NCI-H1417 treated with DMSO at 0.1 percent for 48 hours (cell line): ENCODE measurements around the gene SLC35F5.
"Not testable (repeated sequence)": the region's sequence is repeated elsewhere in the genome, so short reads cannot be mapped to it uniquely, and the experiment has no call there.

Experiments
- DNase-seq: peaks from one replicate; lab custom pipeline; 2025; lab: John Stamatoyannopoulos, UW

The SLC35F5 gene

DNA sequence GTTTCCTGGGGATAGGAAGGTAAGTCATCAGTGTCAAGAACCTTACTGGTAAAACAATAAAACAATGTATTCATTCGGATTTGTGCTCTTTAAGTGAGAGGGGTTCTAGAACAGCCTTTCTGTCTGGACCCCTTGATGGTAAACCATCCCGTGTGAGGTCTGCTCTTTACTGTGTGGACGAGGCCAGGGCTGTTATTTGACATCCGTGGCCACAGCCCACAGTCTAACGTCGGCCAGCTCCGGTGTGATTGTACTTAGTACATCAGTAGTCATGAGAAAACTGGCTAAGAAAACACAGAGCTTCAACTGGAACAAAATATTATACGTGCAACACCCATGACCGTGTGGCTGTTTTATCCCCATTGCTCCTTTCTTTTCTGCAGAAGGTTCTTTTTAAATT is 62.0 kb downstream of the SLC35F5 start:
- DNase-seq: no peak

DNA sequence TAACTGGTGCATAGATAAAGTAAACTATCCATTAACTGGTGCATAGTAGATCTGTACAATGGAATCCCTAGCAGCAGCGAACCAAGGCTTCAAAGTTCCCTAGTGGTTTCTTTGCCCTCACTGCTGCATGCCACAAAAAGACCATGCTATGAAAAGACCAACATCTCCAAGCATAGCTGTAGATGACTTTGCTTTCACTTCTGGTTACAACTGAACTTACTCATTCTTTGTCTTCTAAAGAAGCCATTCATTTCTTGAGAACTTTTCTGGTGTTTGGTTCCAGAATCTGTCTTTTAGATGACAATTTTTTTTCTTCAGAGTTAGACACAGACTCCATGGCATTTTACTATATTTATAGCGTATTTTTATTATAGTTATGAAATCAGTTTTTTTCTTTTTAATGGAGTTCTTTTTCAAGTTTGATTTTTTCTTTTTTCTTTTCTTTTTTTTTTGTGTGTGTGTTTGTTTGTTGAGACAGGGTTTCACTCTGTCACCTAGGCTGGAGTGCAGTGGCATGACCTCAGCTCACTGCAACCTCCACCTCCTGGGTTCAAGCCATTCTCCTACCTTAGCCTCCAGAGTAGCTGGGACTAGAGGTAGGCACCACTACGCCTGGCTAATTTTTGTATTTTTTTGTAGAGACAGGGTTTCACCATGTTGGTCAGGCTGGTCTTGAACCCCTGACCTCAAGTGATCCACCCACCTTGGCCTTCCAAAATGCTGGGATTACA is 63.6 kb downstream of the SLC35F5 start:
- no peak for DNase-seq

DNA sequence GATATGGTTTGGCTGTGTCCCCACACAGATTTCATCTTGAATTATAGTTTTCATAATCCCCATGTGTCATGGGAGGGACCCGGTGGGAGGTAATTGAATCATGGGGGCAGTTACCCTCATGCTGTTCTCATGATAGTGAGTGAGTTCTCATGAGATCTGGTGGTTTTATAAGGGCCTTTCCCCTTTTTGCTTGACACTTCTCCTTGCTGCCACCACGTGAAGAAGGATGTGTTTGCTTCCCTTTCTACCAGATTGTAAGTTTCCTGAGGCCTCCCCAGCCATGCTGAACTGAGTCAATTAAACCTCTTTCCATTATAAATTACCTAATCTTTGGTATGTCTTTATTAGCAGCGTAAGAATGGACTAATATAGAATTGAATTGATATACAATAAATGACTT is 65.6 kb downstream of the SLC35F5 start:
- DNase-seq: not testable (repeated sequence)

DNA sequence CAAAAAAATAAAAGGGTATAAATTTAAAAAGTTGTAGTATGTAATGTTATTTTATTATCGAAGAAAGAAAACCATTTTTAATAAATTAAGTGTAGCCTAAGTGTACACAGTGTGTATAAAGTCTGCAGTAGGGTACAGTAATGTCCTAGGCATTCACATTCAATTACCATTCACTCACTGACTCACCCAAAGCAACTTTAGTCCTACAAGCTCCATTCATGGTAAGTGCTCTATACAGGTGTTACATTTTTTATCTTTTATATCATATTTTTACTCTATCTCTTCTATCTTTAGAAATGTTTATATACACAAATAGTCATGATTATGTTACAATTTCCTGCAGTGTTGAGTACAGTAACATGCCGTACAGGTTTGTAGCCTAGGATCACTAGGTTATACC is 69.9 kb downstream of the SLC35F5 start:
- no peak for DNase-seq

DNA sequence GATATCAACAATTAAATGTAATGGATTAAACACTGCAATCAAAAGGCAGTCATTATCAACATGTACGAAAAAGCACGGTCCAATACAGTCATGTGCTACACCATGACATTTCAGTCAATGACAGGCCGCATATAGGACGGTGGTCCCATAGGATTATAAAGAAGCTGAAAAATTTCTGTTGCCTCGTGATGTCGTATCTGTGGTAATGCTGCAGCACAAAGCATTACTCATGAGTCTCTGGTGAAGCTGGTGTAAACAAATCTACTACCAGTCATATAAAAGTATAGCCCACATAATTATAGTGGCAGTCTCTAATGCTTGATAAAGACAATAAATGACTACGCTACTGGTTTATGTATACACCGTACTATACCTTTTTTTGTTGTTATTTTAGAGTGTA is 71.0 kb downstream of the SLC35F5 start:
- DNase-seq: no peak

DNA sequence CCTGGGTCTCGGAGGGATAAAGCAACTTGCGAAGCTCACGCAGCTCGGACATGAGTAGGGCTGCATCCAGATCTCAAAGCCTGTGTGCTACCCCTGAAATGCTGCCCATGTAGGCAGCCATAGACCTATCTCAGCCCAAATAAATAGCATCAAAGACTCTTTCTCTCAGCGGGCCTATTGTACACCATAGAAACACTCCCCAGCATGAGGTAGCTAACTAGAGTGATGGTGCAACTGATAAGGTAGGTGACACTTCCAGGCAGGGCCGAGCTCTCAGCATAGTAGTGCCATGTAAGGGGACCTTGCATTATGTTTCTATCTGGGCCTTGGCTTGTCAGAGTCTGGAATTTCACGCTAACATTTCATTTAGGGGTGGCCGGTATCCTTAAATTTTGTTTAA is 77.0 kb downstream of the SLC35F5 start:
- DNase-seq: no peak

DNA sequence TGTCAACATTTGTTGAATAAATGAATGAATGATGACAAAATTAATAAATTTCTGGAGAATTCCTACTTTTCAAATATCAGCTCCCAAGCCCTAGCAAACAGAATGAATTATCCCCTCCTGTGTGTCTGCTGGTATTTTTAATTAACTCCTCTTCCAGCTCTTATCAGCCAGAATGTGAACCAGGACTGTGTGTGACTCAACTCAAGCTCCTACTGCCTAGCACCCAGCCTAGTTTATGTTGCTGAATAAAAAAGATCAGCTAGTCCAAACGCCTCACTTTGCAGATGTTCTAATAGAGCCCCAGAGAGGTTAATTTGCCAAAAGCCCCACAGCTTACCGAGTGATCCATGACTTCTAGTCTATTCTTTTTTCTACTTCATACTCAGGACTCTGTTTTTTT is 79.1 kb downstream of the SLC35F5 start:
- DNase-seq: no peak

DNA sequence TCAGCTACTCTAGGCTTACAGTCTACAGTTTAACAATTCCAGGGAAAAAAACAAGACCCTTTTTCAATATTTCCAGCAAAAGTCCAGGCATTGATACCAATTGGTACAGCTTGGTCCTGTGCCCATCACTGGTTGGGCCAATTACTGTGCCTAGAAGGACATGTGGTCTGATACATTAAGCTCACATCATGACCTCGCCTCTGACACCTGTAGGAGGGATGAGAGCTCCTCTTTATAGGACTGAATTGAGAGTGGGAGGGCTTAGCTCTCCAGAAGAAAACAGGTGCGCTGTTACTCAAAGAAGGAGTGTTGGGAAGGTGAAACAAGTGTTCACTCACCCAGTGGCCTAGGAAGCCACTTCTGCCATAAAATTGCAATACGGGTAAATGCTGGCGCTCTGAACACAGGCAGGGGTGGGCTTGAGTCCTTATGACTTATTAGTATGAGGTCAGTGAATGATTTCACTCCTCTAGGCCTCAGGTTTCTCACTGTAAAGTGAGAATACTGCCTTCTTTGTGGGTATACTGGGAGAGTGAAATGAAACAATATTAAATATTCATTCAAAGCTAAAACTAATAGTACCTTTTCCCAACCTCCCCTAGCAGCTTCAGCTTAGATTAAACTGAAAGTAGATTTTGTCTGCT is 79.7 kb downstream of the SLC35F5 start:
- no peak for DNase-seq

DNA sequence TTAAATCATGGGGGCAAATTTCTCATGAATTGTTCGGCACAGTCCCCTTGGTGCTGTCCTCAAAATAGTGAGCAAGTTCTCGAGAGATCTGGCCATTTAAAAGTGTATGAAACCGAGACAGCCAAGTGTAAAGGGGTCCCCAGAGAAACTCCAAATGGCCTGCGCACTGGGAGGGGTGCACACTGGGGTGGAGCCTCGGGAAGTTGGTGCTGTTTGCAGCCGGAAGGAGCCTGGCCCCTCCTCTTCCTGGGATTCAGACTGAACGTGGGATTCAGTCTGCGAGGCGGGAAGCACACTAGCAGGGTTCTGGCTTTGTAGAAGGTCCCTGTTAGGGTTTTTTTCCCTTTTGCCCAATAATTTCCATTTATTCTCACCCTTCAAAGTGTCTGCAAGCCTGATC is 80.6 kb downstream of the SLC35F5 start:
- no peak for DNase-seq

DNA sequence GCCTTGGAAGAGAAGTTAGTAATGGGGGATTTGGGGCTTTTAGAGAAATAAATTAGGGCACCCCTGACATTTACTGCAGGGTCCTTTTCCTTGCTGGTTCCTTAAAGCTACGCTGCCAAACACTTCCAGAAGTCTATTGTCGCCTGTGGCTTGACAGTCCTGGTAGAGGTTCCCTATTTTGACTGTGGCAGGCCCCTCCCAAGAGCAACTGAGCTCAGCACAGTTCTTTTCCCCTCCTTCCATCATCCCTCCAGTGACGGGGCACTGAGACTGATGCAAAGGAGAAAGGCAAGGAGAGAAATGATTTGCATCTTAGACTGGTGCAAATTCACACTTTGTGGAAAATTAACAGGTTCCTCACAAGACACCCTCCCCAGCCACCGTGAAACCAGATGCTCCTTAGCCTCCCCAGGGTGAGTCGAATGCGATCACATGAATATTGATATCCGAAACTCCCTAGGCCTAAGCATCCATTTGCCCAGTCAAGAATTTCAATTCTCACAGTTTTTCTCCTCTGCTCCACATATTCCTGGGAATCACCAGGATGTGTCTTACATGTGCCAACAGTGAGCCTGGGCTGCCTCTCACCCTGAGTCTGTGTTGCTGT is 84.0 kb downstream of the SLC35F5 start:
- no peak for DNase-seq

DNA sequence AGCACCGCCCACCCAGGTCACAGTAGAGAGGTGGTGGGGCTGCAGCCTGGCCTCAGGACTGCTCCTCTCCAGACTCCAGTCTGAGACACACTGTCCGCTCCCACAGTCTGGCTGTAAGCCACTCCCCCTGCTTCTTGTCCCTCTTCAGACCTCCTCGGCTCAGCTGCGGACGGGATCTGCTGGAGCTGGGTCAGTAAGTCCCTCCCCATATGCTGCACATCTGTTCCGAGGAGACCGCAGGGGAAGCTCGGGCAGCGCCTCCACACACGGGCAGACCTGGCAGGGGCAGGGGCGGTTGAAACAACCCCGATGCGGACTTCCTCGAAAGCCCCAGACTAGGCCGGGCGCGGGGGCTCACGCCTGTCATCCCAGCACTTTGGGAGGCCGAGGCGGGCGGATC is 87.4 kb downstream of the SLC35F5 start:
- not testable (repeated sequence) for DNase-seq

DNA sequence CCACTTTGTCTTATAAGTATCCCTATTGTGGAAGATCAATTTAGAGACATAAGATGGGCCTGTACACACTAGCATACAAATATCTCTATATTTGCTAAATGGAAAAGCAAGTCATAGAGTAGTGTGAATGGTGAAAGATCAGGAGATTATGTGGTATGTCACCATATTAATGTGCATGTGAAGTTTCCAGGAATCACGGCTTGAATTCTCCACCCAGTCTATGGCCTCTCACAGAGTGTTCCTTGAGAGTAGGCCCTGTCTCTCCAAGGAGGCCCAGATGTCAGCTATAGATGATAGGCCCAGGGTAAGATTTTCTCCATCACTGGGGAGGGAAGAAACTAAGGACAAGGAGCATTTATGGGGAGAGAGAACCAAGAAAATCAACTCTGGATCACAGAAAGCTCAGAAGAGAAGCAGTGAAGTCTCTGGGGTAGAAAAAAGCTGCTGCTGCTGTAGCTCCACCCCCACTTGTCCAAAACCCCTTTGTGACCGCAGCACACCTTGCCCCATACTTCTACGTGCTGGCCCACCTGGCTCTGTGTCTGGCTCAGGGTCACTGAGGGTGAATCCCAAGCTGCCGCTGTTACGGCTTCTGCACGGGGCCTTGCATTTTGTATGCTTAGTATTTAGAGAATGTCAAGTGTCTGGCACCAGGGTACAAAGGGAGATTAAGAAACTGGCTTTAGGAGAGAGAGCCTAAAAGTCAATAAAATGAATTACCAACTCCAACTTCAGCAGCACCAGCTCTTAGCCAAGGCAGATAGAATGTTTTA is 91.5 kb downstream of the SLC35F5 start:
- DNase-seq: not testable (repeated sequence)

DNA sequence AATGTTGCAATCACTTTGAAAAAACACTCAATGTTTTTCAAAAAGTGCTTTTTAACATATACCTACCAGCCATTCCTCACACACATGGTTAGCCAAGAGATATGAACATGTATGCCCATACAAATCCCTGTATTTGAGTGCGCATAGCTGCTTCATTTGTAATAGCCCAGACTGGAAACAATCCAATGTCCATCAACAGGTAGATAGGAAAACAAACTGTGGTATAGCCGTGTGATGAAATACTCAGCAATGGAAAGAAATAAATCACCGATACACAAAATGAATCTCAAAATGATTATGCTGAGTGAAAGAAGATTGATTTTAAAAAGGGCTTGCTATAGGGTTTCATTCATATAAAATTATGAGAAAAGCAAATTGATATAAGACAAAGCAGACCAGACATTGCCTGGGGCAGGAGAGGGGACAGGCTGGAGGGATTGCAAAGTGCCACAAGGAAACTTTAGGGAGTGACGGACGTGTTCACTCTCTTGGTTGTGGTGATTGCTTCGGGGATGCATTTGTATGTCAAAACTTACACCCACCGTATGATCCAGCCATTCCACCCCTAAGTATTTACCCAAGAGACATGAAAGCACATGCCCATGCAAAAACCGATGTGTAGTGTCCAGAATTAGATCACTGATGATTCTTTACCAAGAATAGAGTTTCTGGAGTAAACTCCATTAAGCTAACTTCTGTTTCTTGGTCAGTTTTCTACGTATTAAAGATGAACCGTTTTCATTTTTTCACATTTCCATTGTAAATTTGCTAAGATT is 93.0 kb downstream of the SLC35F5 start:
- not testable (repeated sequence) for DNase-seq
